HG03097 (cell line): ENCODE measurements around the gene NEDD4.
"Not testable (repeated sequence)": the region's sequence is repeated elsewhere in the genome, so short reads cannot be mapped to it uniquely, and the experiment has no call there.

ENCODE experiments used
- ATAC-seq: cut with Tn5 transposase; IDR thresholded peaks from one replicate; pipeline ENCODE4 v1.9.1; 2021; ENCODE audit not compliant: unreplicated experiment, low FRiP score

The NEDD4 gene

DNA sequence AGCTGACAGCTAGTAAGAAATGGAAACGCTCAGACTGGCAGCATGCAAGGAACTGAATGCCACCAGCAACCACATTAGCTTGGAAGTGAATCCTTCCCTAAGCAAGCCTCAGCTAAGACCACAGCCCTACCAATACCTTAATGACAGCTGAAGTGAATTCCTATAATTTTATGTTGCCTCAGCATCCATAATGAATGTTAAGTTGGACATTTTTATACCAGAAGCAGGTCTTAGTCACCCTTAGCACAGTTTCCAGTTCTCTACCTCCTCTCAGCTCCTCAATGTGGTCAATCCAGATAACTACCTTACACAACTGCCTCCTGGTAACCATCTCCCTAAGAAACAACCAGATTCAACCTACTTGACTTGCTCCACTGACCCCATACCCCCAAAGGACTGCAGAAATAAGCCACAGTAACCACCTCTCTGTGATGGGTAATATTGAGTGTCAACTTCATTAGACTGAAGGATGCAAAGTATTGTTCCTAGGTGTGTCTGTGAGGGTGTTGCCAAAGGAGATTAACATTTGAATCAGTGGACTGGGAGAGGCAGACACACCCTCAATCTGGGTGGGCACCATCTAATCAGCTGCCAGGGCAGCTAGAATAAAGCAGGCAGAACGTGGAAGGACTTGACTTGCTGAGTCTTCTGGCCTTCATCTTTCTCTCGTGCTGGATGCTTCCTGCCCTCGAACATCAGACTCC is 33.5 kb downstream of the NEDD4 start:
- ATAC-seq = no peak

DNA sequence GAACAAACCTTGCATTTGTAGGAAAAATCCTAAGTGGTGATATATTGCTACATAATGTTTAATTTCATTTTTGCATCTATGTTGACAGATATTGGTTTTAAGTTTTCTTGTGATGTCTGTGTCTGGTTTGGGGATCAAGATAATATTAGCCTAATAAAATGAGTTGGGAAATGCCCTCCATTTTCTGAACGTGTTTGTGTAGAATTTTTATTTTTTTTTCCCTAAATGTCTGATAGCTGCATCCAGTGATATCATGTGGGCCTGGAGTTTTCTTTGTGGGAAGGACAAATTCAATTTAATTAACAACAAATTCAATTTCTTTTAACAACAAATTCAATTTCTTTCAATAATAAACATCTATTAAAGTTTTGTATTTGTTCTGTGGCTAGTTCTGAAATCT is 35.1 kb downstream of the NEDD4 start:
- ATAC-seq = no peak

DNA sequence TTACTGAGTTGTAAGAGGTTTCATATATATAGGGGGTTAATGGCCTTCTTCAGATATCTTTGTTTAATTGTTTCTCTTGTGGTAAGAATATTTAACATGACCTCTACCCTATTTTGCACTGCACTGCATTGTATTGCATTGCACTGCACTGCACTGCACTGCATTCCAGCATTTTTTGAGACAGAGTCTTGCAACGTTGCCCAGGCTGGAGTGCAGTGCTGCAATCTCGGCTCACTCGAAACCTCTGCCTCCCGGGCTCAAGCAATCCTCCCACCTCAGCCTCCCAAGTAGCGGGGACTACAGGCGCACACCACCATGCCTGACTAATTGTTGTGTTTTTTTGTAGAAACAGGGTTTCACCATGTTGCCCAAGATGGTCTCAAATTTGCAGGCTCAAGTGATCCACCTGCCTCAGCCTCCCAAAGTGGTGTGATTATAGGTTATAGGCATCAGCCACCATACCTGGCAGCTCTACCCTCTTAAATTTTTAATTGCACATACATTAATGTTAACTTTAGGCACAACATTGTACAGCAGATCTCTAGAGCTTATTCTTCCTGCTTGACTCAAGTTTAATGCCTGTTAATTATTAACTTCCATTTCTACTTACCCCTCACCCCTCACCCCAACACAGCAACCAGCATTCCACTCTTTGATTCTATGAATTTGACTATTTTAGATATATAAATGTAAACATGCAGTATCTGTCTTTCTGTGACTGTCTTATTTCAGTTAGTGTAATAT is 38.4 kb downstream of the NEDD4 start:
- no peak for ATAC-seq

DNA sequence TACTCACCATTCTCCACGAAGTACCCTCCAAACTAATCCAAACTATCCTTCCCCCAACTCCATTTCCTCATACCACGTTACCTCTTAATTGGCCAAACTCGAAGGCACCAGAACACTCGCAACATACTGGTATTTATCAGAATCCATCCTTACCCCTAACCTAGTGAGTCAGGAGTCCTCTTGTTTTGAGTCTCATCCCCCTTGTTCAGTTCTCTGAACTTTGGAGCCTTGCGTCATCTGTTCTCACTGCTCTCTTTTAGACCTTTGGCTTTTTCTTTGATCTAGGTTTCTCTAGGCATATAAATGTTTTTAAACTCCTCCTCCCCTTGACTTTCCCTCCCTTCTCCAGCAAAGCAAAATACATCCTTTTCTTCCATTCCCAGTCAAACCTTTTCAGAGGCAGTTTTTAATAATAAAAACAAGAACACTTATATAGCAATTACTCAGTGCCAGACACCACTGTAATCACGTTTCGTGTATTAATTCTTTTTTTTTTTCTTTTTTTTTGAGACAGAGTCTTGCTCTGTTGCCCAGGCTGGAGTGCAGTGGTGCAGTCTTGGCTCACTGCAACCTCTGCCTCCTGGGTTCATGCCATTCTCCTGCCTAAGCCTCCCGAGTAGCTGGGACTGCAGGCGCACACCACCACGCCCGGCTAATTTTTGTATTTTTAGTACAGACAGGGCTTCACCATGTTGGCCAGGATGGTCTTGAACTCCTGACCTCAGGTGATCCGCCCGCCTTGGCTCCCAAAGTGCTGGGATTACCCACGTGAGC is 40.7 kb downstream of the NEDD4 start:
- not testable (repeated sequence) for ATAC-seq

DNA sequence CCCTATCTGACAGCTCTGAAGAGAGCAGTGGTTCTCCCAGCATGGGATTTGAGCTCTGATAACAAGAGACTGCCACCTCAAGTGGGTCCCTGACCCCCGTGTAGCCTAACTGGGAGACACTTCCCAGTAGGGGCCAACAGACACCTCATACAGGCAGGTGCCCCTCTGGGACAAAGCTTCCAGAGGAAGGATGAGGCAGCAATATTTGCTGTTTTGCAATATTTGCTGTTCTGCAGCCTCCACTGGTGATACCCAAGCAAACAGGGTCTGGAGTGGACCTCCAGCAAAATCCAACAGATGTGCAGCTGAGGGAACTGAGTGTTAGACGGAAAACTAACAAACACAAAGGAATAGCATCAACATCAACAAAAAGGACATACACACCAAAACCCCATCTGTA is 48.8 kb downstream of the NEDD4 start:
- ATAC-seq = not testable (repeated sequence)

DNA sequence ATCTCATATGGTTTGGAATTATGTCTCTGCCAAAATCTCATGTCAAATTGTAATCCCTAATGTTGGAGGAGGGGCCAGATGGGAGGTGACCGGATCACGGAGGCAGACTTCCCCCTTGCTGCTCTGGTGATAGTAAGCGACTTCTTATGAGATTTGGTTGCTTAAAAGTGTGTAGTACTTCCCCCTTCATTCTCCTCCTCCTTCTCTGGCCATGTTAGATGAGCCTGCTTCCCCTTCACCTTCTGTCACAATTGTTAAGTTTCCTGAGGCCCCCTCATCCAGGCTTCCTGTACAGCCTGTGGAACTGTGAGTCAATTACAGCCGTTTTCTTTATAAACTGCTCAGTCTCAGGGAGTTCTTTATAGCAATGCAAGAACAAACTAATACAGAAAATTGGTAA is 51.1 kb downstream of the NEDD4 start:
- ATAC-seq = no peak

DNA sequence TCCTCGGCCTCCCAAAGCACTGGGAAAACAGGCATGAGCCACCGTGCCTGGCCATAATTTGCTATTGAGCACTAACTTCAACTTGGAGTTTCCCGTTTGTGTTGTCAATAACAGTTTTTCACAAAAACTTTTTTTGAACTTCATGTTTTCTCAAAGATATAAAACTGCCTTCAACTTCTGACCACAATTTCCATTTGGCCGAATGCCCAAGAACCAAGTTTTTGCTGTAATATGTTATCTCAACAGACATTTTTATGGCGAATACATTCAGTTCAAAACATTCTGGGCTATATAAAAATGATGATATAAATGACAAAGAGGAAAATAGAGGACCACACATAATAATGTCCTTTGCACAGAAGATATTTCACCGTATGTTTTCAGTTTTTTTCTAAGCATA is 56.4 kb downstream of the NEDD4 start:
- no peak for ATAC-seq

DNA sequence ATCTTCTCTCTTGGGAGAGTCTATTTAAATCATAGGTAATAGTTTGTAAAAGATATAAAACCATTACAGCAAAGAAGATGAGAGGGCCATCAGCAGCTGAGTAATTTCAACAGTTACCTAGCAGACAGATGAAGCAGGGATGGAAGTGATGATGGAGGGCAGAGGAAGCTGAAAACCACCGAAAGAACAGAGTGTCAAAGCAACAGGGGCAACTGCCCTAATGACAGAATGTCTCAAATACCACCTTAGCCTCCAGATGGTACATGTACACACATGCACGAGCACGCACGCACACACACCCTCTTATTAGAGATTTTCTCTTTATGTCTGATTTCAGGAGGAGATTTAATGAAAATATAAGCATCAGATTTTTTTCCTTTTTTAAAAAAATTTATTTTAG is 64.5 kb downstream of the NEDD4 start:
- no peak for ATAC-seq

DNA sequence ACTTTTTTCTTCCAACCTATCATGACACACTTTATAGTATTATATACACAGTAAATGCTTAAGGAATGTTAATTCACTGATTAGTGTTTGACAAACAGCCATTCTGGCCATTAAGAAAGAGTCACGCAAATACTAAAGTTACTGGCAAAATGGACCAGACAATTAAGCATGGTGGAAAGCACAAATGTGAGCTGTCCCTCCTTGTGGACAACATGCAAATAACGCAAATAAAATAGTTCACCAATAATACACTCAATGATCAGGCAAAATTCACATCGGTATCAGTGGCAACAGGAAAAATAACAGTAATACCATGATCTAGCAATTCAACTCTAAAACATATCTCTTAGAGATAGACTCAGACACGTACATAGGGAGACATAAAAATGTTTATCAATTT is 71.7 kb downstream of the NEDD4 start:
- no peak for ATAC-seq

DNA sequence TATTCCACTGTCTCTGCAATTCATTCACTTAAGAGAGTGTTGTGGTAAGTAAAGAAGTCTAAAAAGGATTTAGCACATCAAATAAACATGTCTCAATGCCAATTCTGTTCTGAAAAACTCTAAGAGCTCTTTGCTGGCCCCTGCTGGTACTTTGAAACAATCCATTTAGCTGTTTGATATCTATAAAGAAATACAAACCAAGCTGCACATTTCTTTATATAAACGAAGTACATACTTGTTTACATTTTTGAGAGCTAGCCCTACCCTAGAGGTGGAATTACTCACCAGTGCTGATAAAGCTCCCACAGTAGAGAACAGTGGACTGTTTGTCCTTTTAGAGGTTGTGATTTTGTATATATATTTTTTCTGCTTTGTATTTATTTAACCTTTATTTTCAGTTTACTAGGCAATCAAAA is 75.5 kb downstream of the NEDD4 start:
- ATAC-seq = no peak

DNA sequence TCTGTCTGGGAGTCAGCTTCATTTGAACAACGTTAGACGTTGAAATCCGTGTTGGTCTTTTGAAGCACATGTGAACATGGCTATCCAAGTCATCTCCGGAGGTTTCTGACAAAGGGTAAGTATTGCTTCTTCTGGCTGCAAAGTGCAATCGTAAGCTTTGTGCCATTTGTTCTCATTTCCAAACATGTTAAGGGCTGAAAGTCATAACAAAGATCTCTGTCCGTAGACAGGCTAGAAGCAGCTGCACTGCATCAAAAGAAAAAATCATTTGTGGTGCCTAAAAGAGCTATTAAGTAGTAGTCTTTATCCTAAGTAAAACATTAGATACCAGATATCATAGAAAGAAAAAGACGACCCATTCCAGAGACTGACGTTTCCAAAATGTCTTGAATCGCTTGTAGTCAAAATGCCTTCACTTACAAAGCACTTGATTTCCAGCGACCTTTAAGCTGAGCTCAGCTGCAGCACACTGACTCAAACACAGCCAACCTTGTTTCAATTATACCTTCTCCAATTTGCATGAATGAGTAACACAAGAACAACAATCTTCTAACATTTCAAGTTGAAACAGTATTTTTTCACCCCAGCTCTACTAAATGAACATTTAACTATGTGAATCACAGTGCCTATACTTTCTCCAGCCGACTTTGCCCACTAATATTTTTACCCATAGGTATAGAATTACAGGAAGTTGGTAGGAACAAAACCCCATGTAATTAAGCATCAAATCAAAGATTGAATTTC is 76.6 kb downstream of the NEDD4 start:
- no peak for ATAC-seq

DNA sequence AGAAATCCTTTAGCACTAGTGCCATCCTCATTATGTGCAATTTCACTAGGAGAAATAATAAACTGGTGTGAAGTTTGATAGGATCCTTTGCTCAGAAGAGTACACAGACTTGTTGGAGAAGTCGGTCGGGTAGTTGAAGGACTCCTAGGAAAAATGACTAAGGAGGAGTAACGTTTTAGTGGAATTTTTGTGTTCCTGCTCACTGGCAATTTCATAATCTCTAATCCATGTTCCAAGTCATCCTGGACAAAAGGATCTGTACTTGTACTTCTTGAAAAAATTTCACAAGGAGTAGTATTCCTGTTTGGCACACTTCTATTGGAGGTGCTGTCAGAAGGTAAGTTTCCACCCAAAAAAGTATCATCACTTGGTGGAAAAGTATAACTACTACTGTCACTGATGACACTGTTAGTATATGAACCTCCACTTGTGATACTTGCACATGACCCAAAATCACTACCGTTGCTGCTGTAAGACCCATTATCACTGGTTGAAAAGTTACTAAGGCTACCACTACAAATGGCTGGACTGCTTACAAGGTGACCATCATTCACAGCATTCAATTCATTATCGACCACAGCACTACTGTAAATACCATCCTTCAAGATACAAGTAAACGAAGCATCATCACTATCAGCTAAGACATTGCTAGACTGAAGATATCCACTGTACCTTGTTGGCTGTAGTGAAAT is 77.4 kb downstream of the NEDD4 start:
- no peak for ATAC-seq

DNA sequence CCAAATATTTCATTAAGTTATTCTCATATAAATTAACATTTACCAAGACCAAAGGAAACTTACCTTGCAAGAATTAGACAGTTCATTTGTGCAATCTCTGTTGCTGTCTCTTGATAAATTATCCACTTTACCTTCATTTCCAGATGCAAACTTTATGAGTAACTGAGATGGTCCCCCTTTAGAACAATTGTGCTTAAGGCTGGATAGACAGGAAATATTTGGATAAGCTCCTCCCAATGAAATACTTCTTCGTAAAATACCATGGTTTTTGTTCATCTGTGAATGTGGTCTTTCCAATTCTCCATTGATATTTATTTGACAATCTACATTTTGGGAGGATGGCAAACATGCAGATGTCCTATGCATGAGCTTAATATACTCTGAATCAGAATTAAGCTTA is 78.2 kb downstream of the NEDD4 start:
- no peak for ATAC-seq

DNA sequence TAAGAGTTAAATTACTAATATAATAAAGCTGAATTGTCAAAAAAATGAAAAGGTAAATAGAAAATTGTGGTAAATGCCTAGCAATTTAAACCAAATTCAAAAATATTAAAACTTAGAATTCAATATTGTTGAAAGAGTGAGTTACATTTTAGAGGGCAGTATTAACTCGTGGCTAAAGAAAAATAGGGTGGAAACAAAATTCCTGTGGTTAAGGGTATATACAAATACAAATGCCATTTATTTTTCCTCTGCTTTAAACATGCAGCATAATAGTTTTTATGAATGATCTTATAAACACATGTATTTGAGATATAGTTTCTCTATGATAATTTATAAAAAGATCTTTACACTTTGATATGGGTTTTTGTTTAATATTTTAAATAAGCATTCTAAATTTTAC is 79.0 kb downstream of the NEDD4 start:
- no peak for ATAC-seq

DNA sequence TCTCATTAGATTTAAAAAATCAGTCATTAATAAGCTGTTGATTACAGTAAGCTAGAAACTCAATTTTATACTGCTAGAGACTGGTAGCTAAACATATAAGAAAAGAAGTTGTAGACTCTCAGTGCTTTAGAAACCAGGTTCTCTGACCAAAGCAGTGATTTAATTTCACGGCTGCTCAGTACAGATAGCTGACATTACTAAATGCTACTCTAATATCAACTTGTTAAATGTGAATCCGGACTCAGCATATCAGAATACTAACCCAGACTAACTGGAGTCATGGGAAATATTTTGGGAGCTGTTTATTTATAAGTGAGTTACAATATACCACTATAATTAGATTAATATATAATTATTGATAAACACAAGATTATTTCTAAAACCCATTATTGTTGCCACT is 80.4 kb downstream of the NEDD4 start:
- no peak for ATAC-seq

DNA sequence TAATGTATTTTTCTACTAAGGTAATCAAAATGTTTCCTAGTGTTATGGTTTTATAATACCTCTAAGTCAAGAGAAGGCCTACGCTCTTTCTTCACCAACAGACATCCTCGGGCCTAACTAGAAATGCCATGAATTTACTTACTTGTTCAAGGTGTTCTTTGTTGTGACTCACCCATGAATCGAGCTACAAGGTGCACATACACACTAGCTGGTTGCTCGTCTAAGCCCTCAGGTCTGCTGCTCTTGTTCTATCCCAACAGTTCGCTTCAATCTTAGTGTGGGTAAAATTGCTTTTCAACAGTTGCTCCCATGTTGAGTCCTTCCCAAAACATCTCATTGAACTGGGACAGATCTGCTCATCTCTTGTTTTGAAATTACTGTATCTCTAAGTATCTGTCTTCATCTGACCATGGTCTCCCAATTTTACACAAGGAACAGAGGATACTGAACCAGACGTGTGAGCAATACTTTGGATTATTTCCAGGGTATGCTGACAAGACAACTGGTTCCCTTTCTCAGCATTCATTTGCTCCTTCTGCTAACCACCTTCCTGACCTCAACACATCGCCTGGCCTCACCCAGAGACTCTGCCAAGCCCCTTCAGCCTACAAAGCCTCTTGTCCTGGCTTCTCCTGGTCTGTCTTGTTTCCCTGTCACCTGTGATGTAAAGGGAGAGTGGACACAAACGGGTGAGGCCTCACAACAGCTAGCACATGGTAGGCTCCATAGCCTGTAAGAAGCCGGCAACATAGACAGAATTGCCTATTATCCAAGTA is 84.2 kb downstream of the NEDD4 start:
- ATAC-seq = no peak

DNA sequence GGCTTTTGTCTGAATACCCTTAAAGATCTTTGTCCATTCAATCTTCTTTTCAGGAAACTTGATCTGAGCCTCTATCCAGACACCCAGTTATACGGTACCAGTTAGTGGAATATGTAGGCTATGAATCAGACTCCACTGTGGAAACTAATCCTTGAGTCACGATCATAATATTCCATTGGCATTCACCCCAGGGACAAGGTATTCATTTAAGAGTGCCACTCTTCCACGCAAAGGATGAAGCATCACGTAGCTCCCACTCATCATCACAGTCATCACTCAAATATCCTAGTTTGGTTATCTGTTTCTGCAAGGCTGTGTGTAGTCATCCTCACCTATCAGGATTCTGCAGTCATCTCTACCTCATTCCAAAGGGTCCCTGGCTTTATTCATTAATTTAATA is 85.6 kb downstream of the NEDD4 start:
- no peak for ATAC-seq

DNA sequence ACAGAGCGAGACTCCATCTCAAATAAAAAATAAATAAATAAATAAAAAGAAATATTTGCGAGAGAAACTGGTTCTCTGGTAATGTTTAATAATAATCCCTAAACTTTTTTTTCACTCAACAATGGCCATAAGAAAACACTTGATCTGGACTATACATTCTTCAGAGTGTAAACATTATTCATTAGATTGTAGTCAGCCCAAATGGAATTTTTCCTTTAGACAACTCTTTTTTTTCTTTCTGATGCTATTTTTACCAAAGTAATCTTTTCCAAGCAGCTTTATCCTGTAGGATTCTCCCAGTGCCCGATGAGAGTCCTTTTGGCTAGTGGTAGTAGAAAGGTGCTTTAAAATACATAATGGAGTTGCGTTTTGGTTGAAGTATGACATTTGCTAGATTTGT is 90.4 kb downstream of the NEDD4 start:
- ATAC-seq = no peak

DNA sequence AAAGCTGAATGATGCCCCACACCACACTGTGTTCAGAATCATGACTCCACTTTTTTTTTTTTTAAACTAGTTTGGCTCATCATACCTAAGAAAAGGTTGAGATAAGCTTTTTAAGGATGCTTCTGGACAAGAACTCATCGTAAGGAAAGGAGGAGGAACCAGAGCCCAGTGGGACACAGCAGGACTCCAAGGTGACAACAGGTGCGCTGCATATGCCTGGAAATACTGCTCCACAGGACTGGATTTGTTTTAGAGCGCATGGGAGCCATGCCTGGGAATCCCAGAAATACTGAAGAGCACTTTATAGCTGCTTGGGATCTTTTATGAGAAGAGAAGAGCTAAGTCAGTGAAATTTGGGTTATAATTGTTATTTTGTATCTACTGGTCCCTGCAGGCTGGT is 93.4 kb downstream of the NEDD4 start:
- no peak for ATAC-seq

DNA sequence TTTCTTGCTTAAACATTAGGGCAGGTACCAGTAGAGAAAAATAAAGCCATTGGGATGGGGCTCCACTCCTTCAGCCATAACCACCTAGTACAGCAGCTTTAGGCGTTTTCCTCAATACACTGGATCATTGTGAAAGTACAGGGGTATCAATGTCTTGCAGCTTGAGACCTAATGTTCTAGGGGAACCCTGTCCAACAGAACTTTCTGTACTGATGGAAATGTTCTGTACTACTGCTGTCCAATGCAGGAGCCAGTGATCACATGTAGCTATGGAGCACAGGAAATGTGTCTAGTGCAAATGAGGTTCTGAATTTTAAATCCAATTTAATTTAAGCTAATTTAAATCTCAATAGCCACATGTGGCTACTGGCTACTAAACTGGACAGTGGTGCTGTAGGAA is 93.9 kb downstream of the NEDD4 start:
- no peak for ATAC-seq
